ENCODE data around the gene KCTD11.

KCTD11 gene

GRCh38 chr17:7403977-7404736 is 52.2 kb downstream of the KCTD11 start, which contains the start of gene TMEM256:
TMEM256 (minus strand) TSS chr17:7404097; CDS start chr17:7404084, 13 bp downstream.
- DNase-seq (ENCODE audit: low read depth in 2 of 2) = peak; percentile 88 to 93
